Dedifferentiated amniotic fluid mesenchymal stem cell (primary cell): ENCODE measurements around the gene B4GALT5.
A peak's percentile ranks its signal among the peaks of the same experiment; 100 is the strongest.

Experiments used
- DNase-seq: peaks from one replicate; pipeline ENCODE4 v3.0.0-alpha.2; 2016; ENCODE audit errors: extremely low spot score

B4GALT5 gene

GRCh38 chr20:49607568-49607967 lies 106.1 kb downstream of the B4GALT5 start:
- DNase-seq = no peak

- DNase-seq = peak; percentile 40
Observed at GRCh38 chr20:49603209-49603627, 110.5 kb downstream of the B4GALT5 start.

GRCh38 chr20:49602345-49603208 lies 111.1 kb downstream of the B4GALT5 start:
- no peak for DNase-seq

GRCh38 chr20:49601153-49601924 lies 112.3 kb downstream of the B4GALT5 start:
- DNase-seq = no peak

GRCh38 chr20:49599746-49600113 lies 113.9 kb downstream of the B4GALT5 start:
- no peak for DNase-seq

GRCh38 chr20:49597825-49598395 lies 115.8 kb downstream of the B4GALT5 start:
- DNase-seq = no peak

- no peak for DNase-seq
Observed at GRCh38 chr20:49595811-49596561, 117.7 kb downstream of the B4GALT5 start.

- no peak for DNase-seq
Observed at GRCh38 chr20:49595346-49595745, 118.3 kb downstream of the B4GALT5 start.

- no peak for DNase-seq
Observed at GRCh38 chr20:49594931-49595315, 118.8 kb downstream of the B4GALT5 start.

- DNase-seq = peak; percentile 95
Observed at GRCh38 chr20:49594143-49594930, 119.3 kb downstream of the B4GALT5 start.

- DNase-seq = no peak
Observed at GRCh38 chr20:49593466-49594142, 120.1 kb downstream of the B4GALT5 start.

- no peak for DNase-seq
Observed at GRCh38 chr20:49592120-49592519, 121.6 kb downstream of the B4GALT5 start.

- peak; percentile 83 for DNase-seq
Observed at GRCh38 chr20:49591217-49591865, 122.3 kb downstream of the B4GALT5 start.

GRCh38 chr20:49590163-49591017 lies 123.3 kb downstream of the B4GALT5 start:
- no peak for DNase-seq

- DNase-seq = no peak
Observed at GRCh38 chr20:49589747-49590146, 123.9 kb downstream of the B4GALT5 start.

GRCh38 chr20:49587111-49587570 lies 126.5 kb downstream of the B4GALT5 start:
- DNase-seq = peak; percentile 92

GRCh38 chr20:49585585-49586245 lies 128.0 kb downstream of the B4GALT5 start:
- no peak for DNase-seq
